Activated CD8-positive, alpha-beta memory T cell treated with anti-CD3 and anti-CD28 coated beads for 24 hours (primary cell): ENCODE data around the gene CXCR3.
"Not testable (repeated sequence)": the region's sequence is repeated elsewhere in the genome, so short reads cannot be mapped to it uniquely, and the experiment has no call there.

Experiments
- DNase-seq: peaks from one replicate; pipeline ENCODE4 v3.0.0-alpha.2; 2020

CXCR3 gene

DNA sequence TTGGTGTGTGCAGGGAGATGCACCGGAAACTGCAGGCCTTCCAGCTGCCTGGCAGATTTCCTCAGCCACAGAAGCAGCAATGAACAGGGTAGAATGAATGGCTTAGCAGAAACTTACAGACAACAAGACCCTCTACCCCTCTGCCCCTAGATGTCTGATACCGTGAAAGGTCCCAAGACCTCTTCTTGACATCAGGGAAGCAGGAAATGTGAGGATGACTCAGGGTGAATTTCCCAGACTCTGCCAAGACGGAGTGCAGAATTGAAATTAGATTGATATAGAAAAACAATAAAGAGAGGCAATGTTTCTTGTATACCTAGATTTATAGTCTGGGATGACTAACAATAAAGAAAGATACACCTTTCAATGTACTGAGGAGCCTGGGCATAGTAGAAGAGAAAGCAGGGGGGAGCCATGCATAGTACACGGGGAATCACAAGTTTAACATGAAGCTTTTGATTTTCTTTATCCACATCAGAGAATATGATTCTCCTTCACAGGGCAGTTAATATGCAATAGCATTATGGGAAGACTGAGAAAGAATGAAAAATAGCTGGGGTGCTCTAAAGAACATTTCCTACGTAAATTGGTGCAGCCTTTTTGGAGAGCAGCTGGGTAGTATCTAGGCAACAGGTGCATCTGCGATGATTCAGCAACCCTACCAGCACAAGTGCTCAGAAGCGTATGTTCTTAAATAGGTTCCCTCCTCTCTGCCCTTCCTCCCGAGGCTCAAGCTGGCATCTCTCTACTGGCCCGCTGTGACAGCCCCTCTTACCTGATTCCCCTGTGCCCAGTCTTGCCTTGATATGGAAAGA lies 18.3 kb upstream of the CXCR3 start:
- no peak for DNase-seq

DNA sequence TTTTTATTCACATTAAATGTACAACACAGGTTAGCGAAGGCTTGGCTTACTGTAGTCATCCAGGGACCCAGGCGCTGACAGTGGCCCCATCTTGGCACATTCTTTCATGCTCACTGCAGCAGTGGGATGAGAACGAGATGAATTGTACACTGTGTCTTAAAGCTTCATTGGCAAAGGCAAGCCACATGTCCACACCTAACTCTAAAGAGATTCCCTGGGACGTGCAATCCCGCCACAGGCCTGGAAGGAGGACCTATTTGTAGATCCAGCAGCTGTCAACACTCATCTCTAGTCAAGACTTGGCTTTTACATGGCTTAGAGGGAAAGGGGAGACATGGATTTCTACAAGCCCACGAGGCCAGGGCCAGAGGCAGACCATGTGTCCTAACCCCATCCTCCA lies 16.1 kb upstream of the CXCR3 start:
- no peak for DNase-seq

DNA sequence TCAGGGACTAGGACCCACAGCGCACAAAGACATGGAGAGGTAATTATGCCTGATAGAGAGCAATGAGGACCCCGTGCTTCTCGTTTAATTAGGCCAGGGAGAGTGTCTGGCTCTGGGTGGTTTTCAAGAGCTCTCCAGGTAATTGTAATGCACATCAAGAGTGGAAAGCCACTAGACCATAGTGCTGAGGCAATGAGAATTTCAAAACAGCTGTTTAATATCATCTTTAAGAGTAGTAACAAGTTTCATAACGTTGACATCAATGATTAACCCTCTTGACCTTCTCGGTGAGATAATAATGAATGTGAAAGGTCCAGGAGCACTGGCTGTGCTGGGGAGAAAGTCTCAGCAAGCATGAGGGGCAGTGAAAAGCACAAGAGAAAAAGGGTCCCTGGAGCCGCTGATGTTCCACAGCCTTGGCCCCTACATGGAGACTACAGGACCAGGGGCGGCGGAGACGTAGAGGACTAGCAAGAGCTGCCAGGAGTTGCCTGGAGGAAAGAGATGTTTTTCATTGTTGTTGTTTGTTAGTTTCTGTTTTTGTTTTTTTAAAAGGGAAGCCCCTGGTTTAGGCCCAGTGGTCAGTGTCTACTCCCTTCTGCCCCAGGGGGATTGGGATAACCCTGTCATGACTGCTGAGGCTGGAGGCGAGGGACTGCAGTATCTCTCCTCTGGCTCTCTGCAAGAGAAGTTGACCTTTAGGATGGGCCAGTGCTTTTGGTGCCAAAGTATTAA lies 14.8 kb upstream of the CXCR3 start:
- no peak for DNase-seq

DNA sequence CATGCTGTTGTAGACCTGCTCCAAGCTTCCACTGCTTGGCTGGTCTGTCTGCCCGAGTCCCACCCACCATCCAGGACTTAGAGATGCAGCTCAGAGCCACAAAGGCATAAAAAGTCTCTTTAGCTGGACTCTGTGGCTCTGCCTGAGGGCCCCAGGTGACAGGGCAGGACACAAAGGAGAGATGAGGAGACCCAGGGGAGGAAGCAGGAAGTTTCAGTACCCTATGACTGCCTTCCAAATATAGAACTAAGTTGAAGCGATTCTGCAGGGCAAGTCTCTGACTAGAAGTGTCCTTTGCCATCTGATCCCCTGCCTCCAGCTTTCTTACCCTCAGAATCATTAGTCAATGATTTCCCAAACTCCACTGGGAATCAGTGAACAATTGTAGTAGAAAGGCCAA lies 11.2 kb upstream of the CXCR3 start:
- no peak for DNase-seq

DNA sequence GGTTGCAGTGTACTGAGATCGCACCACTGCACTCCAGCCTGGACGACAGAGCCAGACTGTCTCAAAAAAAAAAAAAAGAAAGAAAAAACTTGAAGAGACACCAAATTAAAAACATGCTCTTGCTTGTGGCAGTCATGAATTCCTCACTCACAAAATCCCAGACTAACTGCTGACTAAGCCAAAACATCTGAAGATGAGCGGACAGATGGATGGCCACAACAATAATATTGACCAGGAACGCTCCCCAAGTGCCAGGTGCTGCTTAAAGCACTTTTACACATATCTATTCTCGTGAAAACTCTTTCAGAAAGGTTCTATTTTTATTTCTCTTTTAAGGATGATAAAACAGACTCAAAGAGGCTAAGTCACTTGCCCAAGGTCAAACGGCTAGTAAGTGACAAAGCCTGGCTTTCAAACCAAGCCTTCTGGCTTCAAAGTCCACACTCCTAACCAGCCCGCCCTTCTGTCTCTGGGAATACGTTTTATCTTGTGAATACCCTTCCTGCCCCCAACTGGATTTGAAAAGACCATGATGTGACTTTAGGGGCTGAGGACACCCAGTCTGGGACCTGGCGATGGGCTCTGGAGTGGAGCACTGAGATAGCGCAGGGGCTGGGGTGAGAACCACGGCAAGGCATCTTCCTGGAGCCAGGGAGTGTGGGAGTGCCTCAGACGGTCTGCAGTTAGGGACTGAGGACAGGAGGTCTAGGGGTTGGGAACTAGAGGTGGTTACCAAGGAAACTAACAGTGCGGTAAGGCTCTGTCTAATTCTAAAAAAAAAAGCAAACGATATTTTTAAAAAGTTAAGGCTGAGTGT lies 9.5 kb upstream of the CXCR3 start:
- DNase-seq: no peak

DNA sequence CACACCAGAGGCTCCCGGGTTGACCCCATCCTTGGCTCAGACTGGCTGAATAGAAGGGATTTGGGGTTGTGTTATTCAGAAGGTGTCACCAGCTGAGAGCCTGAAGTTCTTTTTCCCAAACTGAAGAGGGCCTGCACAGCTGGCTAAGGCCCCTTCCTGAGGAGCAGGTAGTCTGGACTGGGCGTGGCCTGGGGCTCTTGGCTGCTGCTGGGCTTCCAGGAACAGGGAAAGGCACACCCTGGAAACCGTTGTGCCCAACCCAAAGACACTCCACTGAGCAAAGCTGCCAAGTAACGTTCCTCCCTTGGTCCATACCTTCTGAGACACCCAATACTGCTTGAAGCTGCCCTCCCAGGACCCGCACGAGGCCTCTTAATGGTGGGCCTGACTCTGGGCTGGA lies 8.3 kb upstream of the CXCR3 start:
- DNase-seq: no peak

DNA sequence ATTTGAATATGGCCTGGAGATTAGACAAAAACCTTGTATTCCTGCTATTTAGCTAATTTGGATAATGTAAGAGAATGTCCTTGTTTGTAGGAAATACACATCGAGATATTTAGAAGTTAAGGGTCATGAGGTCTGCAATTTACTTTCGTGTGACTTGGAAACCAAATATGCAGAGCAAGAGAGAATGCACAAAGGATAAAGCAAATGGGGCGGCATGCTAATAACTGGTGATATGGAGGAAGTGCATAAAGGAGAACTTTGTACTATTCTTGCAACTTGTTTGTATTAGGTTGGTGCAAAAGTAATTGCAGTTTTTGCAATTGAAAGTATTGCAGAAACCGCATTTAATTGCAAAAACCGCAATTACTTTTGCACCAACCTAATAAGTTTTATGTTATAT lies 7.2 kb upstream of the CXCR3 start:
- DNase-seq: no peak

DNA sequence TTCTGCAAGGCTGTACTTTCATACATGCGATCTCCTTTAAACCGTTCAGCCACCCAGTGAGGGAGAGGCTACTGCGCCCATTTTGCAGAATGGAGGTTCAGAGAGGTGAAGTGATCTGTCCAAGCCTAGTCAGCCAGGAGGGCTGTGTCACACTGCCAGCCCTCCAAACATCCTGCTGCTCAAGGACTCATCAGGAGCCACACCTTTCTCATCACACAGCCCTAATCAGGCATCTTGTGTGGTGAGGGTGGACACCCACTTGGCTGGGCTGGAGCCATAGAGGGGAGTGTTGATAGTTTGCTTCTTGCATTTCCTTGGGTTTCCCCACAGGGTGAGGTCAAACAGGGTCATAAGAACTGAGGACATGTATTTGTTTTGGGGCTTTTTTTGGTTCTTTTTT lies 5.4 kb upstream of the CXCR3 start:
- peak; percentile 69 for DNase-seq

DNA sequence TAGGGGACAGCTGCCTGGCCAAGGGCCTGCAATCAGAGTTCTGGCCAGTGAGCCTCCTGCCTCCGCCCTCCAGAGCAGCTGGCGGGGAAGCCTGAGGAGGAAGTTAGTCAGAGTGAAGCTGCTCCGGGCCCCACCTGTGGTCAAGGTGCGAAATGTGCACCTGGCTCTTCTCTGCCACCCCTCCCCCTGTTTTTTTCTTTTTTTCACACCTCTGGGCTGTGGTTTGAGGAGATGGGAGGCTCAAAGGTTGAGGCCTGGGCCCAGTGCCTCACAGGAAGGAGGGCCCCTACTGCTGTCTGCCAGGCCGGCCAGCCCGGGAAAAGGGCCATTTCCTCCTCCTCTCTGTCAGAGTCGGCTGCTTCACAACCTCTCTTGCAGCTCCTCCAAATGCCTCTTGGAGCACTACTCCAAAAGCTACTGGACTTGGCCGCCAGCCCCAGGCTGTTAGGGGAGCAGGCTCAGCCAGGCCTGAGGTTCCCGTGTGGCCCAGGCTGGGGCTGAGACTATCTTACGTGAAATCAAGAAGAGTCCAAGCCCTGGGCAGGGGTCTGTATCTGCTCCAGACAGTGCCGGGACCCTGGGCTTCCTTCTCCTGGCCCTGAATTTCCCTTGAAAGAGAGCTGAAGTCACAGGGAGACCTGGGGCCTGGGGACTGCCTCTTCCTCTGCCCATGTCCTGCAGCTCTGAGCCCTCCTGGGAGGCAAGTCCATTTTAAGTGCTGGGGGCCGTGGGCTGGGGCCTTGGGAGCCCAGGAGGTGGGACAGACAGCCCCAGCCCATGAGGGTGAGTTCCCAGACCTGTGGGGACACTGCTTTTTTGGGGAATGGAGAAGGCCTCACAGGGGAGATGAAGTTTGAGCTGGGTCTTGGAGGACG lies 4.5 kb upstream of the CXCR3 start:
- DNase-seq: peak; percentile 85

DNA sequence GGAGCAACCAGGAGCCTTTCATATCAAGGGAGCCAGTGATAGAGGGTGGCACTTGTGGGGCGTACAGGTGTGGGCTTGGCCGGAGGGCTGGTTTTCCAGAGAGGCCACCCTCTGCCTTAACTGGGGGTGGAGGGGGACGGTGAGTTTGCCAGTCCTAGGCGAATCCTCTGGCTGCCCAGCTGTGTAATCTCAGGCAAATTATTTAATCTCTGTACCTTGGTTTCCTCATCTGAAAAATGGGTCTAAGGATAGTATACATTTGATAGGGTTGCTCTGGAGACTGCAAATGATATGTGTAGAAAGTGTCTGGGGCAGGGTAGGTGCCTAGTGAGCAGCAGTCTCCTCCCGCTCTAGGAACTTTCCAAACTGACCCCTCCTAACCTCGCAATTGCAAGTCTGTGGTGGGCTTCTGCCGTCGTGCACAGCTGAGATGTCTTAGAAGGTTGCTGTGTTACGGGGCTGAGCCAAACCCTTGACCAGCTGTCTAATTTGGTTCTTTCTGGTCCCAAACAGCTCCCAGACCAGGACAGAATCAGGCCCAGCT lies 3.8 kb upstream of the CXCR3 start:
- DNase-seq: no peak

DNA sequence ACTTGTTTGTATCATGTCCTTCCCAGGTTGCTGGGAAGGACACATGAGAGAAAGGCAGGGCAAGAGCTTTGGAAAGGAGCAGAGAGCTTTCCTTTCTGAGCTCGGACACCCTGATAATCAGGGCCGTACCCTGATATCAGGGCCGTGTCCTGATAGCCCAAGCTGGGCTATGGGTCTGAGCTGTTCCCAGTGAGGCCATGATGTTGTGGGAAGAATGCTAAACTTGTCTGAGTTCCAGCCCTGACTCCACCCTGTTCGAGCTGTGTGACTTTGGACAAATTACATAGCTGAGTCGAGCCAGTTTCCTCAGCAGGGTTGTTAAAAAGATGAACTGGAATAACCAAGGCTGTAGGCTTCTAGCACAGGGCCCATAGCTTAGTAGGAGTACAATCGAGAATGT lies 3.3 kb upstream of the CXCR3 start:
- no peak for DNase-seq

DNA sequence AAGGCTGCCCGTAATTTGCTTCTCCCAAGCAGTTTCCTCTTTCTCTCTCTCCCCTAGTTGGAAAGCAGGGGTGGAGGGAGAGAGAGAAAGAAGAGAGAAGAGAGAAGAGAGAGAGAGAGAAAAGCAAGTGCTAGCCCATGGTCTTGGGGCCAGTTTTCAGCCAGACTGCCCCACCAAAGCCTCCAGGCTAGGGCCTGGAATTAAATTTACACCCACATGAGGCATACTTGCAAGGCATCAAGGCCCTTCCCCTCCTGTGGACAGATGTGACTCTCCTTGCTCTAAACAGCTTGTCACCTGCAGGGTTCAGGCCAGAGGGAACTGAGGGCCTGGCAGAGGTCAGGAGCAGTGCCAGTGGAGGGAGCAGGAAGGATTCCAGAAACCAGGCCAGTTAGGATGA lies 1.7 kb upstream of the CXCR3 start:
- no peak for DNase-seq

DNA sequence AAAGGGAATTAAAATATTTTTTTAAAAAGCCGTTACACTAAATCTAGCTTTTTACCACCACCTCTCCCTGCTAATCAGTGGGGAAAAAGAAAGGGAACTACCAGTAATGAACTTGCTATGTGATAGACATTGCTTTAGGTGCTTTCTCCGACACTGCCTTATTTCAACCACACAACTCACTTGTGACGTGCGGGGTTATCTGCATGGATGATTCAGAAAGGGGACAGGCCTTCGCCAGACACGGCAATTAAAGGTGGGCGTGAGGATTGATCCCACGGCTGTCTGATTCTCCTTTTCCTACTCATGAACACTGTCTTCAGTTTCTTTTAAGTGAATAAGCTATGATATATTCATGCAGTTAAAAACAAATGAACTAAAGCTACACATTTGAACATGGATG lies 882 bp upstream of the CXCR3 start:
- DNase-seq: peak; percentile 78

DNA sequence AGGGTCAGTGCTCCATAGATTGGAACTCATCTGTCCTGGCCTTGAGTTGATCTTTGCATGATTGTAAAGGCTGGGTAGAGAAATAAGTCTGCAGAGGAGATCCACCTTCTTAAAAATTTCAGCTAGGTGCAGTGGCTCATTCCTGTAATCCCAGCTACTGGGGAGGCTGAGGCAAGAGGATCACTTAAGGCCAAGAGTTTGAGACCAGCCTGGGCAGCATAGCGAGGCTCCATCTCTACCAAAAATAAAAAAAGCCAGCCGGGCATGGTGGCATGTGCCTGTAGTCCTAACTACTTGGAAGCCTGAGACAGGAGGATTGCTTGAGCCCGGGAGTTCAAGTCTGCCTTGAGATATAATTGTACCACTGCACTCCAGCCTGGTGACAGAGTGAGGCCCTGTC lies 476 bp upstream of the CXCR3 start:
- DNase-seq: no peak

DNA sequence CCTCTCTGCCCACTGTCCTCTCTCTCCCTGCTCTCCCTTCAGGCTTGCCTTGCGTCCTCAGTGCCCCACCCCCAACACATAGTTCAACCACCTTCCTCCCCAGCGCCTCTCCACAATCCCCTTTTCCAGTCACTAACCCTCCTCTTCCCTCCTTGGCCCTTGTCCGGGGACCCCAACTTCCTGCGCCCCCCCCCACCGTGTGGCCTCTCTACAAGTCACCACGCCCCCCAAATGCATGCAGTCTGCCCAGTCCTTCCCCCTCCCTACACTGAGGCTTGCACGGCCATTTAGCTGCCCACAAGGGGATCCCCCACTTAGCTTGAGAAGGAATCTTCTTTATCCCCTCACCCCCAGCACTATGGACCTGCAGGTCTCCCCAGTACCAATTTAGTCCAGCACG lies 569 bp downstream of the CXCR3 start:
- no peak for DNase-seq

DNA sequence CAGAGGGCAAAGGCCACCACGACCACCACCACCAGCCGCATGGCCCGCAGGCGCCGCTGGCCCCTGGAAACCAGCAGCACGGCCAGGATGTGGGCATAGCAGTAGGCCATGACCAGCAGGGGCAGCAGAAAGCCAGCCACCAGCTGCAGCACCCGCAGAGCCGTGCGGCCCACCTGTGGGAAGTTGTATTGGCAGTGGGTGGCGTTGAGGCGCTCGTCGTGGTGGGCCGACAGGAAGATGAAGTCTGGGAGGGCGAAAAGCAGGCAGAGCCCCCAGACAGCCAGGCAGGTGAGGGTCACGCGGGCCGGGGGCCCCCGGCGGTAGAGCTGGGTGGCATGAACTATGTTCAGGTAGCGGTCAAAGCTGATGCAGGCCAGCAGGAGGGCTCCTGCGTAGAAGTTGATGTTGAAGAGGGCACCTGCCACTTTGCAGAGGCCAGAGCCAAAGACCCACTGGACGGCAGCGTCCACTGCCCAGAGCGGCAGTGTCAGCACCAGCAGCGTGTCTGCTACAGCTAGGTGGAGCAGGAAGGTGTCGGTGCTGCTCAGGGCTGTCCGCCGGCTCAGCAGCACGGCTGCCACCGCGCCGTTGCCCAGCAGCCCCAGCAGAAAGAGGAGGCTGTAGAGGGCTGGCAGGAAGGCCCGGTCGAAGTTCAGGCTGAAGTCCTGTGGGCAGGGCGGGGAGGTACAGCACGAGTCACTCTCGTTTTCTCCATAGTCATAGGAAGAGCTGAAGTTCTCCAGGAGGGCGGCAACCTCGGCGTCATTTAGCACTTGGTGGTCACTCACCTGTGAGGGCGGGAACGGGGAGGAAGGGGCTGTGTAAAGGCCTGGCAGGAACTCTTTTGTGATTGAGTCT lies 1.4 kb downstream of the CXCR3 start:
- peak; percentile 77 for DNase-seq

DNA sequence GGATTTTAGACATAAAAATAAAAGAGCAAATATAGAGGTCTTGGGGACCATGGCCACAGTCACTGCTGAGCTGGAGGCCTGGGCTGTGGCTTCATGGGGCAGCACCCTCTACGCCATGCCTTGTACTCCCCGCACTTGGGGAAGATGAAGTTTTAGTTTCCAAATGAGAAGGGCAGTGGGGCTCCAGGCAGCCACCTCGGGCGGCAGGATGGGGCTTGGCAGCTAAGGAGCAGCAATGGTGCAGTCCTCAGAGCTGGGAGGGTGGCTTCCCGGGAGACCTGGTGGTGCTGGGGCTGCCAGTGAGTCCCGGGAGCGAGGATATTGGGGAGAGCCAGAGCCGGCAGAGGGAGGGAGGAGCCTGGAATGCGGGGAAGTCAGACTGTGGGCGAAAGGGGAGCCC lies 2.4 kb downstream of the CXCR3 start:
- peak; percentile 69 for DNase-seq

DNA sequence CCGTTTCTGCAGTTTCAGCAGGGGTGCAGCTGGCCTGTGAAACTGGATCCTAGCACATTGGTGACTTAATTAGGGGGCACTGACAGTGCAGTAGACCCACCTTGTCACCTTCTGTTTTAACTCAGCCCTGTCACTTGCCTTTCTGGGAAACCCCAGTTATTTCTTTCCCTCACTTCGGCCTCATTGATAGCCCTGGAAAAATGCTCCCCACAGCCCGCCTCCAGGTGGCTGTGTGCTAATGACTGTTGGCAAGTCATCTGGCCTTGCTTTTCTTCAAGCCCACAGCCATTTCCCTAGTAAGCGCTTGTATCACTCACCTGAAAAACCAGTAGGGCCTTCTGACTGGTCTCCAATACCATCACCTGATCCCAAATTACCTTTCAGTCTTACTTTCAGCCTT lies 3.3 kb downstream of the CXCR3 start:
- DNase-seq: no peak

DNA sequence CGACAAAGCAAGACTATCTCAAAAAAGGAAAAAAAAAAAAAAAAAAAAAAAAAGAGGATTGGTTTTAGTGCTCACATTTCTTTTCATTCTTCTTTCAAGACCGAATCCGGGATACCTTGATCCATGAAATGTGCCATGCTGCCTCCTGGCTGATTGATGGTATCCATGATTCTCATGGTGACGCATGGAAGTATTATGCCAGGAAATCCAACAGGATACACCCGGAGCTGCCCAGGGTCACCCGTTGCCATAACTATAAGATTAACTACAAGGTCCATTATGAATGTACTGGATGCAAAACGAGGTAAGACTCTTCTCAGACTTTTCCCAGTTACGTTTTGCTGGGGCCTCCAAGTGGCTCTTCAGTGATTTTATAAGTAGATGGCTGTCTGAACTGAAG lies 6.1 kb downstream of the CXCR3 start:
- no peak for DNase-seq

DNA sequence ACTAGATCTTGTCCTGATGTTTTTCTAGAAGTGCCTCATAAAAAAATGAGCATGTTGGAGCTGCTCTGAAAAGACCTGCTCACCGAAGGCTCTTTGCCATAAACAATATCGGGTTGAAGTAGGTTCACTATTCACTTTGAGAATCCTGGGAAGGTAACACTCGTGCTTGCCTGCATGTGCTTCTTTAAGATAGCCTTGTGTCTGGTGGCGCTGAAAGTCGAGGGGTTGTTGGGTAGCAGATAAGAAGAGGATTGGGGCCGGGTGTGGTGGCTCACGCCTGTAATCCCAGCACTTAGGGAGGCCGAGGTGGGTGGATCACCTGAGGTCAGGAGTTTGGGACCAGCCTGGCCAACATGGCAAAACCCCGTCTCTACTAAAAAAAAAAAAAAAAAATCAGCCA lies 6.6 kb downstream of the CXCR3 start:
- DNase-seq: not testable (repeated sequence)

DNA sequence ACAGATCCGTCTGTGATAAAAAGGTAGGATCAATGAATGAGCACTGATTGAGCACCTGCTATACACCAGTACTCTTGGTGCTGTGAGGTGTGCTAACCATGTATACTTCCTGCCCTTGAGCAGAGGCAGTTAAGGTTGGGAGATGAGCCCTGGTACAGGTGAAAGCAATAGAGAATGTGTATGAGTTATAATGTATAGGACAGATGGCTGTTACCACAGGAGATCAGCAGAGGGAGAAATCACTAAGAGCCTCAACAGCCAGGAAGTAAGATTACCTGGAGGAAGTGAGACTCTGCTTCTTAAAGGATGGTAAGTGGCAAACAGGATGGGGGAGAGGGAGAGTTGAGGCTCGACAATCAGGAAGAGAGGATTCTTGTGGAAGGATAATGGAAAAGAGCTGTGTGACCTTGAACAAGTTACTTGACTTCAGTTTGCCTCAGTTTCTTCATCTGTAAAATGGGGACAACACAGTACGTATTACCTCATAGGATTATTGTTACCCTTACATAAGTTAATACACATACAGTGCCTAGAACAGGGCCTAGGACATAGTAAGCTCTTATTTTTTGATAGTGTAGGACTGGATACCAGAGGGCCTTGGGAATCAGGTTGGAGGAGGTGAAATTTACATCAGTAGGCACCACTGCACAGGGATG lies 9.1 kb downstream of the CXCR3 start:
- DNase-seq: no peak
